Astrocyte (in vitro differentiated cells and primary cell): ENCODE measurements around the gene SLC5A2.
"Not testable (repeated sequence)": the region's sequence is repeated elsewhere in the genome, so short reads cannot be mapped to it uniquely, and the experiment has no call there.

Experiments
- EZH2 ChIP-seq: IDR thresholded peaks from 2 replicates; pipeline ENCODE4 v1.6.1; 2012; ENCODE audit warnings: mild to moderate bottlenecking, low read length, inconsistent platforms; ENCODE audit not compliant: insufficient read depth
- TF ChIP-seq, protein P1 (sequence below): IDR thresholded peaks from 2 replicates; pipeline ENCODE4 v1.5.1; 2011; ENCODE audit warnings: low read depth, mild to moderate bottlenecking, inconsistent platforms, low read length, moderate library complexity; ENCODE audit not compliant: insufficient read depth

DNA sequence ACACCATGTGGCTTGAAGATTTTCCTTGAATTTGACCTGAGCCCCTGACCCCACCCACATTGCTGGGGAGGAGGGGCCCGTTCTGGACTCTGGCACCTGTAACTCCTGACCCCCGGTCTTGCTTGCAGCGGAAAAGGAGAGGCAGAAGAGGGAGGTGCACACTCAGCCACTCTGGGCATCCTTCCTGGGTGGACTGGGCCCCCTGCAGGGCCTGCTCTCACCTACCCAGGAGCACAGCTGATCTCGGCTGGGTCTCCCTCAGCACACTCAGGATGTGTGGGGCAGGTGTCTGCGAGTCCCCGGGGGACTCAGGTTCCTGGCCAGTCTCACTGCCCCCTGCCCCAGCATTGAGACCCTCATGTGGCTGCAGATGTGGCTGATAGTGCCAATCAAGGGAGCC lies 40.8 kb downstream of the SLC5A2 start:
- not testable (repeated sequence) for TF ChIP-seq EZH2
- TF ChIP-seq, protein P1, sequence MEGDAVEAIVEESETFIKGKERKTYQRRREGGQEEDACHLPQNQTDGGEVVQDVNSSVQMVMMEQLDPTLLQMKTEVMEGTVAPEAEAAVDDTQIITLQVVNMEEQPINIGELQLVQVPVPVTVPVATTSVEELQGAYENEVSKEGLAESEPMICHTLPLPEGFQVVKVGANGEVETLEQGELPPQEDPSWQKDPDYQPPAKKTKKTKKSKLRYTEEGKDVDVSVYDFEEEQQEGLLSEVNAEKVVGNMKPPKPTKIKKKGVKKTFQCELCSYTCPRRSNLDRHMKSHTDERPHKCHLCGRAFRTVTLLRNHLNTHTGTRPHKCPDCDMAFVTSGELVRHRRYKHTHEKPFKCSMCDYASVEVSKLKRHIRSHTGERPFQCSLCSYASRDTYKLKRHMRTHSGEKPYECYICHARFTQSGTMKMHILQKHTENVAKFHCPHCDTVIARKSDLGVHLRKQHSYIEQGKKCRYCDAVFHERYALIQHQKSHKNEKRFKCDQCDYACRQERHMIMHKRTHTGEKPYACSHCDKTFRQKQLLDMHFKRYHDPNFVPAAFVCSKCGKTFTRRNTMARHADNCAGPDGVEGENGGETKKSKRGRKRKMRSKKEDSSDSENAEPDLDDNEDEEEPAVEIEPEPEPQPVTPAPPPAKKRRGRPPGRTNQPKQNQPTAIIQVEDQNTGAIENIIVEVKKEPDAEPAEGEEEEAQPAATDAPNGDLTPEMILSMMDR = not testable (repeated sequence)
